HUDEP-2 (cell line): ENCODE measurements around the gene FSD2.
"Not testable (repeated sequence)": the region's sequence is repeated elsewhere in the genome, so short reads cannot be mapped to it uniquely, and the experiment has no call there.

Source experiments
- DNase-seq, 76 experiments: peaks; one replicate each; lab custom pipeline; 2025; ENCODE audit not compliant: unreplicated experiment in 76 of 76; lab: John Stamatoyannopoulos, UW

FSD2 gene

DNA sequence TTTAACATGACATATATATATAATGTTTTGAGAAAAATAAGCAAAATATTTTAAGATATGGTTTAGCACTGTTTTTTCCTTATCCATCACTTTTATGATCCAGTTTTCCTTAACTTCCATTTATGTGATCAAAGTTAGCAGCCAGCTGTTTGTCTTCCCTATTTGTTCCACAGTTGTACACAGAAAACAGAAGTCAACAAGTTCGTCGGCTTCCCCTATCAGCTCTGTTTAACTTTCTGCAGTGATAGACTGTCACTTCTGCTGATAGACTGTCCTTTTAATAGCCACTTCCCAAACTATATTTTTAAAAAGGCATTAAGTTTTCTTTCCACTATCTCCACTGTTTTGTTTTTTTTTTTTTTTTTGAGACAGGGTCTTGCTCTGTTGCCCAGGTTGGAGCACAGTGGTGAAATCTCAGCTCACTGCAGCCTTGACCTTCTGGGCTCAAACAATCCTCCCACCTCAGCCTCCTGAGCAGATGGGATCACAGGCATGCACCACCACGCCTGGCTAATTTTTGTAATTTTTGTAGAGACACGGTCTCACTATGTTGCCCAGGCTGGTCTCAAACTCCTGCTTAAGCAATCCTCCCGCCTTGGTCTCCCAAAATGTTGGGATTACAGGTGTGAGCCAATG lies 7.2 kb downstream of the FSD2 start:
- no peak for DNase-seq

DNA sequence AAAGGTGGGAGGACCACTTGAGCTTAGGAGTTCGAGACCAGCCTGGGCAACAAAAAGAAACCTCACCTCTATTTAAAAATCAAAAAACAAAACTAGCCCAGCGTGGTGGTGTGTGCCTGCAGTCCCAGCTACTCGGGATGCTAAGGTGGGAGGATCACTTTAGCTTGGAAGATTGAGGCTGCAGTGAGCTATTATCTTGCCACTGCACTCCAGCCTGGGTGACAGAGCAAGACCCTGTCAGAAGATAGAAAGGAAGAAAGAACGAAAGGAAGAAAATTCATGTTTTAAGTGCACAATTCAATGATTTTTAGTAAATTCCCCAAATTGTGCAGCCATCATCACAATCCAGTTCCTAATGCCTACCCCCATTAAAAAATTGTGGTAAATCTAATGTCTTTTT lies 7.8 kb downstream of the FSD2 start:
- DNase-seq, result no peak

DNA sequence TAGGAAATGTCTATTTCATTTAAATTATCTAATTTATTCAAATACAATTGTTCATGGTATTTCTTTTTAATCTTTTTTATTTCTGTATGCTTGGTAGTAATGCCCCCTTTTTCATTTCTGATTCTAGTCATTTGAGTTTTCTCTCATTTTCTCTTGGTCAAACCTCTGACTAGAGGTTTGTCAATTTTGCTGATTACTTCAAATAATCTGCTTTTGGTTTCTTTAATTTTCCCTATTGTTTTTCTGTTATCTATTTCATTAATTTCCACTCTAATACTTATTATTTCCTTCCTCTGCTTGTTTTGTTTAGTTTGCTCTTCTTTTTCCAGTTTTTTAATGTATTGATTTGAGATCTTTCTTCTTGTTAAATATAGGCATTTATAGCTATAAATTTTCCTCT lies 12.1 kb downstream of the FSD2 start:
- no peak for DNase-seq

DNA sequence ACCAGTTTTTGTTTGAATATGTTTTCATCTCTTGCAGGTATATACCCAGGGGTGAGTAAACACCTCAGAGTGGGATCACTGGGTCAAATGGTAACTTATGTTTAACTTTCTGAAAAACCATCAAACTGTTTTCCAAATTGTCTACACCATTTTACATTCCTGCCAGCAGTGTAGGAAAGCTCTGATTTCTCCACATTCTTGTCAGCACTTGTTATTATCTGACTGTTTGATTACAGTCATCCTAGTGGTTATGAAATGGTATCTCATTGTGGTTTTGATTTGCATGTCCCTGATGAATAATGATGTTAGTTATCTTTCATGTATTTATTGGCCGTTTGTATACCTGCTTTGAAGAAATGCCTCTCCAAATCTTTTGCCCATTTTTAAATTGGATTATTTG lies 13.8 kb downstream of the FSD2 start:
- no peak for DNase-seq

DNA sequence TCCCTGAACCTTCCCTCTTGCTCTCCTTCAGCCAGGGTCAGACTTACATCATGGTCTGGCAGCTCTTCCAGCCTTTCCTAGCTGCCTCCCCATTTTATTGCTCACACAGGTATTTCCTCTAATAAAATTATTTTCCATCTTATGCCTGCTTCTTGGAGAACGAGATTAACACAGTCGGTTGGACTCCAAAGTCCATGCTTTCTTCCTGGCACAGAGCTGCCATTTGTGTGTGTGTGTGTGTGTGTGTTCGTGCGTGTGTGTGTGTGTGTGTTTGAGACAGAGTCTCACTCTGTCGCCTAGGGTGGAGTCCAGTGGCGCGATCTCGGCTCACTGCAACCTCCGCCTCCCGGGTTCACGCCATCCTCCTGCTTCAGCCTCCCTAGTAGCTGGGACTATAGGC lies 15.5 kb downstream of the FSD2 start:
- no peak for DNase-seq

DNA sequence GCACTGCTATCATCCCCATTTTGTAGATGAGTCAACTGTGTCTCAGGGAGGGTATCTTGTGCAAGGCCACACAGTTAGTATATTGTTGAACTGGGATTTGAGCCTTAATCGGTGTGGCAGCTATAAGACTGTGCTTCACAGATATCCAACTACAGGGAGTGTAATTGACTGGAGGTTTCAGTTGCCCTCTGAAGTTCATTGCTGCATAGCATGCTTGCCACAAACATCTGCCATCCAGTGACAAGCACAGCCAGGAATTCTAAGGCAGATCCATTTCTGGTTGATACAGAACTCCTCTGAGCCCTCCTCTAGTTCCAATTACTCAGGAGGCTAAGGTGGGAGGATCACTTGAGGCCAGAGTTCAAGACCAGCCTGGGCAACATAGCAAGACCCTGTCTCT lies 16.4 kb downstream of the FSD2 start:
- no peak for DNase-seq

DNA sequence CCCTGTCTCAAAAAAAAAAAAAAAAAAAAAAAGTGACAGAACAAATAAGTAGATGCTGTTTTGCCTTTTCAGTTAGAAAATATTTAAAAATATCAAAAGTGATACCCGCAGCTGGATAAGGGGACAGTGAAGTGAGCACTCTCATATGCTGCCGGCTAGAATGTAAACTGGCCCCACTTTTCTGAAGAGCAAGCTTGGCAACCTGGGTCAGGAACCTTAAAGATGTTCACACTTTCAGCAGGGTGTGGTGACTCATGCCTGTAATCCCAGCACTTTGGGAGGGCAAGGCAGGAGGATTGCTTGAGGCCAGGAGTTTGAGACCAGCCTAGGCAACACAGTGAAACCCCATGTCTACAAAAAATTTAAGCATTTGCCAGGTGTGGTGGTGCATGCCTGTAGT lies 17.4 kb downstream of the FSD2 start:
- DNase-seq, result no peak

DNA sequence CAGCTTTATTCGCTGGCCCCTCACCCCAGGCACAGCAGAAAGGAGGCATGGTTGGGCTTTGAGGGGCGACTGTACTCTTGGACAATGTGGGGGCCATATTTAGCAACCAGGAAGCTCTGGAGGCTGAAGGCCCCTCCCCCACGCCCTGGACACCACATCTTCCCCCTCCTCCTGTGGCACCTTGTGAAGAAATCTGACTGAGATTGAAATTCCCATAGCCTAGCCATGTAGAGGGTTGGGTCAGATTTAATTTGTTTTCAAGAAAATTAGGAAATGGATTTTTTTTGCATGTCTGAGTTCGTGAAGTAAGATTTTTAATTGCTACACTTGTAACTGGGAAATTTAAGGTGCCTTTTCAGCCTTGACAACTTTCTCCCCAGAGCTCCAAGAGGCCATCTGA lies 24.5 kb downstream of the FSD2 start:
- DNase-seq, result no peak

DNA sequence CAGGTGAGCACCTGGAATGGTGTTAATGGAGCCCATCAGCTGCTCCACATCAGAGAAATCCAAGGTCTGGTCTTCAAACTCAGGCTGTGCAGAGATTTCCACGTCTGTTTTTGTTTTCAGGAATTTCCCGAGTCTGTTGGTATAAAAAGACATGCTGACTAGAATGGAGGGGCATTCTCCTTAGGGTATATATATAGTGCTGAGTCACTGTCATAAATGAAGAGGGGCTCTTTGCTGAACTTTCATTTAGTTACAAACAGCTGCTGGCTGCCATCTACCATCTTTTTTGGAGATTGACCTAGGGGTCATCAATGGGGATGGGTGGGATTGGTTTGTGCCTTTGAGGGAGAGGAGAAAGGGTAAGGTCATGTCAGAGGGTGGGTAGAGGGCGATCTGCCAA lies 27.1 kb downstream of the FSD2 start:
- no peak for DNase-seq

DNA sequence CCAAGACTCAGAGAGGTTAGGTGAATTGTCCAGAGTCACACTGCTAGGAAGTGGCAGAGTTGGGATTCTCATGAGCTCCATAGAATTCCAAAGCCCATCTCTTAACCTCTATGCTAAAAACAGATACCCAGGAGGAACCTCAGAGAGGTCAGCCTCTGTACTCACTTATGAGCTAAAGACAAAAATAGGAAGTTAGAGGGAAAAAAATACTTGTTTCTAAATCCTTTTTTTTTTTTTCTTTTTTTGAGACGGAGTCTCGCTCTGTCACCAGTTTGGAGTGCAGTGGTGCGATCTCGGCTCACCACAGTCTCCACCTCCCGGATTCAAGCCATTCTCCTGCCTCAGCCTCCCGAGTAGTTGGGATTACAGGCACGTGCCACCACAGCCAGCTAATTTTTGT lies 31.4 kb downstream of the FSD2 start:
- no peak for DNase-seq

DNA sequence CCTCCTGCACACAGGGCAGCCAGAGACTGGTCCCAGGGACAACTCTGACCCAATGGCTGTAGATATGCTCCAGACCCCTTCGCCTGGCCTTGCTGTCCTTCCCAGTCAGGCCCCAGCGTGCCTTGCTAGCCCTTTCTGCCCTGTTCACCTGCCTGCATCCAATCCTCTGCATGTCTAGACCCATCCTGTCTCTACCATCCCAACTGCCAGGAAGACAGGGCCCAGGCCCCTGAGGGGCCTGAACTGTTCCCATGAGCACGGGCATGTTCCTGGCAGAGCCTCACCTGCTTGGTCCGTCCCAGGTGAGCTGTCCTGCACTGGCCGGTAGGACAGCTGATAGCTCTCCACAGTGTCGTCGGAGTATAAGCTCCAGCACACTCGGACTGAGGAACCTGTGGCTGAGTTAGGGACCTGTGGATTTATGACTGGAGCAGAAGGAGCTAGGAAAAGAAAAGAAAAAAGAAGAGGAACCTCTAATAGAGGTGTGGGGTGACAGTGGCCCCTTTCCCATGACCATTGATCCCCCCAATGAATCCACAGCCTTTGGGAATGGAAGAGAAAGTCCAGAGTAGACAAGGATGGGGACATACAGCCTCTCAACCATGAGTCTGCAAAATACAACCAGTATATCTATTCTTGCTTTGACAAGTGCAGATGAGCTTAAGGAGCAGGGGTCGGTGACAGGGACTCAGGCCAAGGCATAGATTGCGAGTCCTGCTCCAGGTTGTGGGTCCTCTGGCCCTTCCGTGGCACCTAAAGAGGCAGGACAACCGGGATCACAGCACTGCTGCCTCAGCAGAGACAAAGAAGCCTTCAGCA lies 33.9 kb downstream of the FSD2 start:
- no peak for DNase-seq

DNA sequence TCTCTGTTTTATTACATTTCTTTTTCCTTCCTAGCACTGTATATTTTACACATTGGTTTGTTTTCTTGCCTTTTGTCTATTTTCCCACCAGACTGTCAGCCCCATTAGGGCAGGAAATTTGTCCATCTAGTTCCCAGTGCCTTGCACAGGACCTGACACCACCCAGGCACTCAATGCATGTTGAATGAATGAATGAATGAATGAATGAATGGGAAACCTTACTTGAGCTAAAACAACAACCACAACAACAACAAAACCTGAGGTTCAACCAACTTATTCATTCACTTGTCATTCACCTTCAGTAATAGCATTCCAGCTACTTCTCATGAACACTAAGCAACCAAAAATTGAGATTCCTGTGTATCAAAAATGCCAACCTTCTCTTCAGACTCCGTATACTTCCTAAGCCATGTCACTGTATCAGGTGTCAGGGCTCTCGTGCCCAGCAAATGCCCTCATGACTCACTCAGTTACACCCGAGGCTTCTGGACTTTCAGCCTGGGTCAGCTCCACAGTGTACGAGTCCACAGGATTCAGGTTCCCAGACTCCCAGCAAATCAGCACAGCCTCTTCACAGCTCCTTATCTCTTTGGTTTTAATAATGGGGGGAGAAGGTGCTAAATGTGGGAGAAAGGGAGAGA lies 37.3 kb downstream of the FSD2 start:
- no peak for DNase-seq

DNA sequence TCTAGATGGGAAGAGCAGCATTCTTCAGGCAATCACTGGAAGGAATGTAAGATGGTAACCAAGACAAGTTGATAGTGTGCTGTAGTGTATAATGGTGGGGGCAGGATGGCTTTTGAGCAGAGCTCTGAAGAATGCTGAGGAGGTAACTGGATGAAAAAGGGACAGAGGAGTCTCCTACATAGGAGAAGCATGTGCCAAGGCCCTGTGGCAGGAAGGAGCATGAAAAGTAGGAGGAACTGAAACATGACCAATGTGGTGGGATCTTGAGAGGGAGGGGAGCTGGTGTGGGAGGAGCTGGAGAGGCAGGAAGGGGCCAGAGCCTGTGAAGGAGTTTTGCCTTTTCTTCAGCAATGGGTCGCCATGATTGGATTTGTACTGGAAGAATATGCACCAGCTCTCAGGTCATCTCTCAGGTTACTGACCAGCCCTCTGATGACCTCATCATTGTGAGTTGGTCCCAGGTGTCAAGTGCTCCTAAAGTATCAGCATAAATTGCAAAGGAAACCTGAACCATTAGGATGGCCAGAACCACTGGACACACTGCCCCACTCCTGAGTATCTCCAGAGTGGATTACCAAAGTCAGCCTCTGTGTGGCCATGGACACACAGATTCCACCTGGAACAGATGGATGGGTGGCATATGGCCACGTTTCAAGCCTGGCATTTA lies 38.6 kb downstream of the FSD2 start:
- DNase-seq, result no peak

DNA sequence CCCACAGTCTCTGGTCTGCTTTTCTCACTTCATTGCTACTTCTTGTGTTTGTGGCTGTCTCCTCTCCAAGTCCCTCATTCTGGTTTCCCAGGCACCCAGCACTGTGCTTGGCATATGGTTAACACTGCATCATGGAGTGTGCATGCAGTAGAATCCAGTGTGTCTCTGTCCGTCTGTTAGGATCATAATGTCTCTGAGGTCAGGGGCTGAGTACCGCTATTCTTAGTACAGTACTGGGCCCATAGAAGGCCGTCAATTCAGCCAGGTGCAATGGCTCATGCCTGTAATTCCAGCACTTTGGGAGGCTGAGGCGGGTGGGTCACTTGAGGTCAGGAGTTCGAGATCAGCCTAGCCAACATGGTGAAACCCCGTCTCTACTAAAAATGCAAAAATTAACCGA lies 39.7 kb downstream of the FSD2 start:
- DNase-seq, result not testable (repeated sequence)

DNA sequence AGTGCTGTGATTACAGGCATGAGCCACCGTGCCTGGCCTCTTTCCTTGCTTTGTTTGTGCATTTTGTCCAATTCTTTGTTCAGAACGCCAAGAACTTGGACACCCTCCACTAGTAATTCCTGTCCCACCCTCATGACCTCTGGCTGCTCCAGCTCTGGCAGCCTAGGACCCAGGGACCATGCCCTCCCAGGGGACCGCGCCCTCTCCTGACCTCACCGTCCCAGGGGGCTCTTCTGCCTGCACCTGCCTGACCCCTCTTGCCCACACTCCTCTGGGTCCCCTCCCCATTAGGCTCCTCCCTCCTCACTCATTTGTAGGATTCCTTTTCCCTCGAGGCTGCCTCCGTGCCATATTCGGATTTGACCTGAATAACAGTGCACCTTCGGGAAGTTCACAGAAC lies 41.1 kb downstream of the FSD2 start:
- DNase-seq, result no peak

DNA sequence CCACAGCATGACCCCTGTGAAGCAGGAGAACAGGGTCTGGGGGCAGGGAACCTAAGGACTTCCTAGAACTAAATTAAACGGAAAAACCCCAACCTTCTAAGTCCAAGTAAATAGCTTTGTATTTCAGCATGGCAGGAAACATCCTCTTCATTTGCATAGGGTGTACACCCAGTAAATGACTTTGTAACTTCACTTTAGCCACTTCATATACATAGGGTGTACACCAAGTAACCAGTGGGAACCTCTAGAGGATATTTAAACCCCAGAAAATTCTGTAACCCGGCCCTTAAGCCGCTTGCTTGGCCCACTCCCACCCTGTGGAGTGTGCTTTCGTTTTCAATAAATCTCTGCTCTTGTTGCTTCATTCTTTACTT lies 41.8 kb downstream of the FSD2 start:
- DNase-seq, result no peak

DNA sequence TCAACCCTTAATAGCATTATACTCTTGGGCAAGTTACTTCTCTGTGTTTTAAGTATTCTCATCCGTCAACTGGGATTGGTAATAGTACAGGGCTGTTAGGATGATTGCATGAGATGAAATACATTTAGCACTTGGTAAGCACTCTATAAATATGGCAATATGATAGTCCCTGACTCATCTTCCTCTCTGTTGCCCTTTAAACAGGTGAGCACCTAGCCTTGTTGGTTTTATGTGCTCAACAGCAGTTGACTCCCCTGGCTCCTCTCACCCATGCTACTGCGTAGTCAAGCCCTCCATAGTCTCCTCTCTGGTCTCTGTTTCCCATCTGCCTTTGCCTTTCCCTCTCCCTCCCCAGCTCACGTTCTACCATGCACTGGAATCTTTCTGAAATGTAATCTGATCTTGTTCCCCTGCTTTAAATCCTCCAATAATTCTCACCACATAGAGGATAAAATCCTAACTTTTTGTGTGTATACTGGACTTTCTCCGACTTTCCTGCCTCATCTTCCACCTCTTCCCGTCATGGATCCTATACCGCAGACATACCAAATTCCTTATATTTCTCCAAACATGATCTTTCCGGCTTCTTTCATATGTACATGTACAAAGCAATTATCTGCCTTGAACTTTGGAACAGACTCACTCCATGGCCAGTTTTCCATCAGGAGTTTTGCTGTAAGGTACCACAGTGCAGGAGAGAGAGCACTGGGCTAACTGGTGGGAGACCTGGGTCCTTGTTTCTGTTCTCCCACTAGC lies 42.3 kb downstream of the FSD2 start:
- DNase-seq, result no peak

DNA sequence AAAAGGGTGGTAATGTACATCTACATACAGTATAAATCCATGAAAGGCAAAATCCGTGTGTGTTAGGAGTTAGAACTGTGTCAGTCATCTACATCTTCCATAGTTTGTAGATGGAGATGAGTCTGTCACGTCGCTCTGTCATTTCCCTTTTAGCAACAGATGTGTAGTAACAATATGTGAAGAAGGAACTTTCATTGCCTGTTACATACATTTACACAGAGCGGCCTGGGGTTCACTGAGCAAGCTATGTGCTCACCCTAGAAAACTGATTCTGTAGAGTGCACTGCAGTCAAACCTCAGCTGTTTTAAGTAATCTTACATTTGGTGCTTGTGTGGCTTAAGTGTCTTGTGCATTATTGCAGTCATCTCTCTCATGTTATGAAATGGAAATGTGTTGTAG lies 54.6 kb downstream of the FSD2 start:
- no peak for DNase-seq

DNA sequence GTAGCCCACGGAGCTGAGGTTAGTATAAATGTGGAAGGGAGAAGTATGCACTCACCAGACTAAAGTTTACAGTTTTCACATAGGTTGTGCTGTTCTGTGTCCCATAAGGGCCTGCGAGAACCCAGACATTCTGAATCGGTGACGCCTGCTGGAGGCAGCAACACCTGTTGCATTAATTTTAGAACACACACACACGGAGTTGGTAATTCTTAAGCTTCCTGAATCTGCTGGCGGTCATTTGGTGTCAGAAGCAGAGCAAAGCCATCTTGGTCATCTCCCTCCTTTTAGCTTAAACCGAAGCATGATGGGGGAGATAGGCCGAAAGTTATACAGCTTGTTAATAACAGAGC lies 55.1 kb downstream of the FSD2 start:
- peak in 1 of 76 experiments; percentile 2 for DNase-seq

DNA sequence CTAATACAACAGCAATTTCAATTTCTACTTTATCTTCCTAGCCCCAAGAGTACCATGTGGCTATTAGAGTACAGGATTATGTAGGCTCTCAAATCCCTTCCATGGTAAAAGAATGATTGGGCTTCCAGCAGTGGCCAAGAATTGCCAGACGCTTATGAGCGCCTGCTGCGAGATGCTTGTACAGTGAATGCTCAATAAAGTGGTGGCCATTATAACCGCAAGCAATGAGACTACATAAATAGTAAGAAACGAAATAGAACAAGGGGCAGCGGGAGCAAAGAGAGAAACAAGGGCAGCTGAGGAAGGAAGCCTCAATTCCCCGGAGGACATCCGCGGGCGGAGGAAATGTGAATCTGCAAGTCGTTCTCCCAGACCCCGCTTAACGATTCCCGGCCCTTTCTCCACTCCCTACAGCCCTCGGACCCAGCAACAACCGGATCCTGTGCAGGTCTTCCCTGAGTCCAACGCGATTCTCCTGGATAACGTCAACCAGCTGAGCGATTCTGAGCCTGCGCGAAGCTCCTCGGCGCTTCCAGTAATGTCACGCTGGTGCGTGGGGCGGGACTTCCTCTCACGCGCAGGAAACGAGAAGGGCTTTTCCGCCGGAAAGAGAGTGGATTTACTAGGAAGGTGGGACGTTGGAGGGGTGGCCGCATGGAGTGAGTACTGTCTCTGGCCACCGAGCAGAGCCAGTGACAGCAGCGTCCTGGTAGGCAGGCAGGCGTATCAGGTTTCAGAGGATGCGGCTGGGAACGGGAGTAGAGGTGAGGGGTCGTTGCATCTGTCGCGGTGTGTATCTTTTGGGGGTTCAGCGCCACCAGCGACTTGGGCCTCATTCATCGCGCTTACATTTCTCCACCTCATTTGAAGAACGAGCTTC lies 55.7 kb downstream of the FSD2 start:
- peak in 74 of 76 experiments; percentile 36 to 94 (median 80) for DNase-seq
